NCI-H2227 treated with DMSO at 0.1 percent for 48 hours (cell line): ENCODE data around the gene PLCD1.
"Not testable (repeated sequence)": the region's sequence is repeated elsewhere in the genome, so short reads cannot be mapped to it uniquely, and the experiment has no call there.

Experiments used
- DNase-seq: peaks from one replicate; lab custom pipeline; 2025; lab: John Stamatoyannopoulos, UW

Gene PLCD1

GRCh38 chr3:38000242-38000916 is 29.1 kb downstream of the PLCD1 start:
- no peak for DNase-seq

GRCh38 chr3:37999836-38000235 is 29.6 kb downstream of the PLCD1 start:
- no peak for DNase-seq

DNA sequence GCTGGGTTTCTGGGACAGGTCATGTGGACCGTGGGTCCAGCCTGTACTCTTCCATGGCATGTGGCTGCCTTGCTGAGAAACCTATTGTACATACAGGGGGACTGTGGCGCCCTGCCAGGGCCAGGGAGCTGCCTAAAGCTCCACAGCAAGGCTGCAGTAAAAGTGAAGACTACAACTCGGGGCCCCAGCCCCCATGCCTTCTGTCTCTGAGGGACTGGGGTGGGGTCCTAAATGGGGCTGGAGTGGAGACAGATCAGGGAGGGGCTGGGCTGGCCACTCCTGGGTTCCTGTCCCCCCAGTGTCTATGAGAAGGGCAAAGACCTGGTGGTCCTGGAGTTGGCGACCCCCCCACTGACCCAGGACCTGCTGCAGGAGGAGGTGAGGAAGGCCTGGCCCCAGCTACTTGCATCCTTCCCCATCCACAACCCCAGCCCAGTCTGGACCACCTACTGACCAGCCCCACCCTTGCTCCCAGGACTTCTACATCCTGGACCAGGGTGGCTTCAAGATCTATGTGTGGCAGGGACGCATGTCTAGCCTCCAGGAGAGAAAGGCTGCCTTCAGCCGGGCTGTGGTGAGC is 31.6 kb downstream of the PLCD1 start:
- DNase-seq, result no peak

GRCh38 chr3:37997342-37997741 is 32.1 kb downstream of the PLCD1 start:
- DNase-seq, result no peak

- peak; percentile 13 for DNase-seq
Observed at GRCh38 chr3:37996785-37997301, 32.6 kb downstream of the PLCD1 start.

DNA sequence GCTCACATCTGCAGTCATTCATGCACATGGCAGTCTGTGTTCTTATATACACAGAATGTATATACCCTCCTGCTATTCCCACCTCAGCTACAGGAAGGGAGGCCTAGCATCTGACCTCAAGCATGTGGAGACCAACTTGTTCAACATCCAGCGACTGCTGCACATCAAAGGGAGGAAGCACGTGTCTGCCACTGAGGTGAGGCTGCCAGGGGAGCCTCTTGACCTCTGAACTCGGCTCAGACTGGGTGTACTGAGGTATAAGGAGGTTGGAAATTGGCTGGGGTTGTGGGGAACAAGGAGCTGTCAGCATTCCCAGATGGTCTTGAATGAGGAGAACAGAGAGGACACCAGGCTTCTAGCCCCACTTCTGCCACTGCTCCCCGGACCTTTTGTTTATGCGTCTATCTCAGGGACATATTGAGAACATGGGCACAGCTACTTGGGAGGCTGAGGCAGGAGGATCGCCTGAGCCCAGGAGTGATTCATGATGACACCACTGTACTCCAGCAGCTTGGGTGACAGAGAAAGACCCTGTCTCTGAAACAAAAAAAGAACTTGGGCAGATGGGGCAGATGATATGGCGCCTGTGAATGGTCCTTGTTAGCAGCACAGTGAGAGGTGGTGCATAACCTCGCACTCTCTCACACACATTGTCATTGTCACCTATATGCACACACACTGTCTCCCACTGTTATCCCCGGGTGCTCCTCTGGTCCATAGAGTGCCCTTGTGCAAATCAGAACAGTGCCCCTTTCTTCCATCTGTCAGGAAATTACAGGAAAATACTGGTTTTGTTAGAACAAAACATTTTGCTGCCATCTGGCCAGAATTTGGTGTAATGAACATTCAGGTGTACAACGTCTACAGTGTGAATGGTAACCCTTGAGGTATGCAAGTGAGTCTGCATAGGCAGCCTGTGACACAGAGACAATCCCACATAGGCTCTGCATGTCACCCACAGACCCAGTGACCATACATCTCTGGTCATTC is 33.5 kb downstream of the PLCD1 start:
- no peak for DNase-seq

- DNase-seq, result no peak
Observed at GRCh38 chr3:37994639-37994972, 34.8 kb downstream of the PLCD1 start.

- DNase-seq, result peak; percentile 9
Observed at GRCh38 chr3:37993820-37994638, 35.4 kb downstream of the PLCD1 start.

- DNase-seq, result no peak
Observed at GRCh38 chr3:37993460-37993819, 36.0 kb downstream of the PLCD1 start.

- DNase-seq, result no peak
Observed at GRCh38 chr3:37993067-37993455, 36.4 kb downstream of the PLCD1 start.

GRCh38 chr3:37992271-37993066 is 37.0 kb downstream of the PLCD1 start:
- no peak for DNase-seq

- DNase-seq, result no peak
Observed at GRCh38 chr3:37991823-37992222, 37.6 kb downstream of the PLCD1 start.

- no peak for DNase-seq
Observed at GRCh38 chr3:37991109-37991508, 38.3 kb downstream of the PLCD1 start.

DNA sequence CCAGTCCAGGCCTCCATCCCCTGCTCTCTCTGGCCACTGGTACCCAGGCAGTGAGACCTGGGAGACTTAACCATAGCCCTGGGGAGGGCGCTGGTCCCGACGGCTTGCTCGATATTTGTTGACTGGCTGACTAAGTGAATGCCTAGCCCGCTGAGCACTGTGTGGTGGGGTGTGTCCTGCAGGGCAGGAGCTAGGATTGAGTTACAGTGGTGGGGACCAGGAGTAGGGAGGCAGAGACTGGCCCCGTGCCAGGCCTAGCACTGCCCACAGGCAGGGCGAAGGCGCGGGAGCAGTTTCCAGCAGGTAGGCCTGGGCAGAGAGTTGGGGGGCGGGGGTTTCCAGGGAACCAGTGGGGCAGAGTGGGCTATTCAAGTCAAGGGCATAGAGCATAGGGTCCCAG is 38.9 kb downstream of the PLCD1 start, which contains the start of gene VILL:
TSS of gene VILL (plus strand) at position 260 of the 400 bp plus-strand sequence. CDS start 2,887 bp downstream, outside the sequence.
- DNase-seq, result no peak

- DNase-seq, result no peak
Observed at GRCh38 chr3:37989821-37990480, 39.5 kb downstream of the PLCD1 start.

DNA sequence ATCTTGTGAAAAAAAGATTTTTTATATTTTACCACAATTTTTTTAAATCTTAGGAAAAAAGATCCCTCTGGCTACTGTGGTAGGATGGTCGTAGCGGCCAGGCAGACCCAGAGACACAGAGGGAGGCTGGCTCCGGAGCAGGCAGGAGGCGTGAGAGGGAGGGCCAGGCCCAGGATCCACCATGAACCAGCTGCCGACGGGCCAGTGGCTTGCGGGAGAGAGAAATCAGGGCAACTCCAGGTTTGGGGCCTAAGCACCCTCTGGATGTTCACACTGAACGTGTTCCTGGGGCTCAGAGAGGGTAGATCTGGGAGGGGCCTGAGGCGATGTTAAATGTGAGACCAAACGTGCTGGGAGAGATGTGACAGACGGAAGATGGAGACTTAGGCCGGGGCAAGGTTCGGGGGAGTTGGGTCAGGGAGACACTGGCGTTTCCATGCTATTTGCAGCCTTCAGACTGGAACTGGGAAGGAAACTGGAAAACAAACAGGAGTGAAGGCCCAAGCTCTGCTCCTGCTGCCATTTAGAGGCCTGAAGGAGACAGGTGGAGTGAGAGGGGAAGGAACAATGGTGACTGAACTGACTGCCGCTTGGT is 40.4 kb downstream of the PLCD1 start:
- no peak for DNase-seq

GRCh38 chr3:37988376-37988775 is 41.1 kb downstream of the PLCD1 start:
- not testable (repeated sequence) for DNase-seq

GRCh38 chr3:37987751-37988179 is 41.7 kb downstream of the PLCD1 start:
- DNase-seq, result no peak

DNA sequence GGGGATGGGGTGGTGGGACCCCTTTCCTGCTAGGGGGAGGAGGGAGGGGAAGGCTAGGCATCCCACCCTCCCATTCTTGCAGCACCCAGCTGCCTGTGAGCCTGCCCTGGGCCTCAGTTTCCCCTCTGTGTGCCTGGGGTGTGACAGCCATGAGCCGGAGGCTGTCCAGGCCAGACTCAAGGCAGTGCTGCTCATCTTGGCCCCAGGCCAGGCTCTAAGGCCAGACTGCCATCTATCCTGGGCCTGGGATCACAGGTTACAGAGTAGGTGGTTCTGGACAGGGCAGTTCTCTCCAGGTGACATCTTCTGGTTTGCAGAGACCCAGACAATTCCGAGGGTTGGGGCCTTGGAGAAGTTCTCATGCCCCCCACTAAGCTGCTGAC is 42.1 kb downstream of the PLCD1 start:
- DNase-seq, result no peak
